Stimulated activated CD8-positive, alpha-beta memory T cell treated with anti-CD3 and anti-CD28 coated beads, Interleukin-4, amount 100 ng/mL, for 48 hours (primary cell): ENCODE measurements around the gene DENND1A.
A peak's percentile ranks its signal among the peaks of the same experiment; 100 is the strongest.
"Not testable (repeated sequence)": the region's sequence is repeated elsewhere in the genome, so short reads cannot be mapped to it uniquely, and the experiment has no call there.

ENCODE experiments used
- DNase-seq: peaks from one replicate; pipeline ENCODE4 v3.0.0-alpha.2; 2020

DENND1A gene

GRCh38 chr9:123418506-123418905 lies 511.4 kb downstream of the DENND1A start:
- DNase-seq: no peak

GRCh38 chr9:123418052-123418430 lies 511.9 kb downstream of the DENND1A start:
- DNase-seq: no peak

GRCh38 chr9:123417289-123418051 lies 512.5 kb downstream of the DENND1A start:
- DNase-seq: no peak

GRCh38 chr9:123416176-123416575 lies 513.8 kb downstream of the DENND1A start:
- no peak for DNase-seq

GRCh38 chr9:123414936-123415930 lies 514.7 kb downstream of the DENND1A start:
- no peak for DNase-seq

- DNase-seq: no peak
These were observed 515.7 kb downstream of the DENND1A start for GRCh38 chr9:123414204-123414603.

- no peak for DNase-seq
These were observed 517.6 kb downstream of the DENND1A start for GRCh38 chr9:123412171-123412820.

- no peak for DNase-seq
These were observed 518.3 kb downstream of the DENND1A start for GRCh38 chr9:123411636-123412035.

GRCh38 chr9:123411191-123411590 lies 518.7 kb downstream of the DENND1A start:
- DNase-seq: no peak

GRCh38 chr9:123410281-123410910 lies 519.5 kb downstream of the DENND1A start:
- DNase-seq: no peak

- no peak for DNase-seq
These were observed 521.3 kb downstream of the DENND1A start for GRCh38 chr9:123408313-123409262.

GRCh38 chr9:123407217-123407851 lies 522.6 kb downstream of the DENND1A start:
- DNase-seq: no peak

- DNase-seq: no peak
These were observed 523.2 kb downstream of the DENND1A start for GRCh38 chr9:123406691-123407216.

GRCh38 chr9:123406016-123406415 lies 523.9 kb downstream of the DENND1A start:
- no peak for DNase-seq

GRCh38 chr9:123402981-123403509 lies 526.9 kb downstream of the DENND1A start:
- no peak for DNase-seq

GRCh38 chr9:123401879-123402513 lies 527.9 kb downstream of the DENND1A start:
- peak; percentile 33 for DNase-seq

- no peak for DNase-seq
These were observed 528.9 kb downstream of the DENND1A start for GRCh38 chr9:123400926-123401503.

- peak; percentile 68 for DNase-seq
These were observed 530.0 kb downstream of the DENND1A start for GRCh38 chr9:123399803-123400378.

GRCh38 chr9:123398938-123399337 lies 531.0 kb downstream of the DENND1A start:
- DNase-seq: not testable (repeated sequence)
